SK-N-SH (cell line): ENCODE measurements around the gene ZNF101. TPM values are rescaled to one million over a fixed set of nuclear protein-coding genes. Genes with fewer than 3 reads are reported as not detected.
"Not testable (repeated sequence)": the region's sequence is repeated elsewhere in the genome, so short reads cannot be mapped to it uniquely, and the experiment has no call there.

Experiments used
- CTCF ChIA-PET: fragments of 300-600, 350-600 bp; formaldehyde crosslinking; extraction: SDS; loops from one replicate; lab custom pipeline; 2021; lab: Yijun Ruan, JAX
- POLR2A ChIA-PET: fragments of 350-600 bp; sonication (Branson Sonifier 250); formaldehyde crosslinking; extraction: SDS; loops from one replicate; lab custom pipeline; 2020; ENCODE audit warnings: antibody characterized with exemption, inconsistent platforms; lab: Yijun Ruan, JAX
- DNase-seq: peaks from one replicate; pipeline ENCODE4 v3.0.0; 2012
- H2AFZ ChIP-seq: fragments of 200-600 bp; sonication (generic); 2 replicates; pipeline ENCODE4 v1.8.1; 2016; ENCODE audit warnings: antibody characterized with exemption, mild to moderate bottlenecking, low read depth
- H3F3A ChIP-seq: fragments of 200-600 bp; sonication (generic); replicated peaks from 2 replicates; pipeline ENCODE3; 2016; ENCODE audit warnings: antibody characterized with exemption, mild to moderate bottlenecking; ENCODE audit not compliant: insufficient read depth
- H3K27ac ChIP-seq, 2 experiments: fragments of 200-500 bp in 1 of 2; fragments of 200-600 bp in 1 of 2; sonication (Bioruptor generic) in 1 of 2; sonication (generic), shearing (Covaris generic) in 1 of 2; 2 replicates each; pipeline versions ENCODE4 v1.5.1 to v1.6.1; 2014 to 2016; ENCODE audit warnings: low read depth in 2 of 2, inconsistent platforms in 1 of 2, low read length in 1 of 2, mild to moderate bottlenecking in 1 of 2, mixed read lengths in 1 of 2
- H3K27me3 ChIP-seq: fragments of 200-600 bp; sonication (generic), shearing (Covaris generic); 2 replicates; pipeline ENCODE4 v1.6.1; 2016; ENCODE audit warnings: mixed run types; ENCODE audit not compliant: insufficient read depth
- H3K36me3 ChIP-seq, 2 experiments: fragments of 200-500 bp in 1 of 2; fragments of 200-600 bp in 1 of 2; sonication (Bioruptor generic) in 1 of 2; sonication (generic) in 1 of 2; replicated peaks in 1 of 2; 2 replicates each; pipeline versions ENCODE3 to v1.5.1; 2014 to 2016; ENCODE audit warnings: low read length in 1 of 2, mild to moderate bottlenecking in 1 of 2; ENCODE audit not compliant: insufficient read depth in 2 of 2, control insufficient read depth in 1 of 2
- H3K4me1 ChIP-seq, 2 experiments: fragments of 200-500 bp in 1 of 2; fragments of 200-600 bp in 1 of 2; sonication (Bioruptor generic) in 1 of 2; sonication (generic), shearing (Covaris generic) in 1 of 2; 2 replicates each; pipeline versions ENCODE4 v1.5.1 to v1.6.1; 2014 to 2016; ENCODE audit warnings: low read depth in 1 of 2, low read length in 1 of 2, mixed run types in 1 of 2; ENCODE audit not compliant: insufficient read depth in 2 of 2, control insufficient read depth in 1 of 2
- H3K4me2 ChIP-seq: fragments of 200-600 bp; sonication (generic), shearing (Covaris generic); 2 replicates; pipeline ENCODE4 v1.6.1; 2017; ENCODE audit warnings: mixed run types
- H3K4me3 ChIP-seq, 2 experiments: fragments of 200-500 bp in 1 of 2; fragments of 200-600 bp in 1 of 2; sonication (Bioruptor generic) in 1 of 2; sonication (generic), shearing (Covaris generic) in 1 of 2; 2 replicates each; pipeline versions ENCODE4 v1.5.1 to v1.8.1; 2014 to 2016; ENCODE audit warnings: low read depth in 2 of 2, inconsistent platforms in 1 of 2, low read length in 1 of 2, mild to moderate bottlenecking in 1 of 2, mixed read lengths in 1 of 2, moderate library complexity in 1 of 2
- H3K79me2 ChIP-seq: fragments of 200-600 bp; sonication (generic); 2 replicates; pipeline ENCODE4 v1.8.1; 2017; ENCODE audit warnings: mild to moderate bottlenecking; ENCODE audit not compliant: insufficient read depth
- H3K9ac ChIP-seq: fragments of 200-600 bp; sonication (generic); 2 replicates; pipeline ENCODE4 v1.6.1; 2017; ENCODE audit warnings: mixed run types
- H3K9me2 ChIP-seq: fragments of 200-600 bp; sonication (generic); 2 replicates; pipeline ENCODE4 v1.6.1; 2017; ENCODE audit warnings: mixed run types
- H3K9me3 ChIP-seq: fragments of 200-600 bp; sonication (generic); 2 replicates; pipeline ENCODE4 v1.6.1; 2017; ENCODE audit warnings: mixed run types, mild to moderate bottlenecking, moderate library complexity
- H4K20me1 ChIP-seq: fragments of 200-600 bp; sonication (generic); 2 replicates; pipeline ENCODE4 v1.6.1; 2017; ENCODE audit warnings: mild to moderate bottlenecking, mixed run types; ENCODE audit not compliant: insufficient read depth
- CTCF ChIP-seq: fragments of 200-600 bp; sonication (generic); IDR thresholded peaks from 2 replicates; pipeline ENCODE4 v1.6.1; 2017; ENCODE audit warnings: antibody characterized with exemption, mild to moderate bottlenecking, moderate library complexity
- ELF1 ChIP-seq: IDR thresholded peaks from 2 replicates; pipeline ENCODE4 v1.4.0; 2012
- EZH2phosphoT487 ChIP-seq: fragments of 200-600 bp; sonication (generic); IDR thresholded peaks from 2 replicates; pipeline ENCODE4 v1.6.1; 2017; ENCODE audit warnings: low read depth, mixed run types, mild to moderate bottlenecking, antibody characterized with exemption, moderate library complexity, borderline replicate concordance
- FOXJ3 ChIP-seq: sonication (generic); formaldehyde crosslinking; IDR thresholded peaks from 2 replicates; pipeline ENCODE4 v1.5.1; 2020; ENCODE audit warnings: mild to moderate bottlenecking, missing genetic modification reagents
- FOXM1 ChIP-seq: IDR thresholded peaks from 2 replicates; pipeline ENCODE4 v1.4.0; 2012; ENCODE audit warnings: low read depth, mild to moderate bottlenecking
- MAX ChIP-seq: IDR thresholded peaks from 2 replicates; pipeline ENCODE4 v1.4.0; 2012; ENCODE audit warnings: low read depth
- MEF2A ChIP-seq: IDR thresholded peaks from 2 replicates; pipeline ENCODE4 v1.4.0; 2012; ENCODE audit warnings: low read depth, borderline replicate concordance
- MXI1 ChIP-seq: IDR thresholded peaks from 2 replicates; pipeline ENCODE4 v1.6.1; 2012; ENCODE audit warnings: mild to moderate bottlenecking, low read depth, low read length, improper control_type of control experiment
- POLR2AphosphoS5 ChIP-seq: IDR thresholded peaks from 2 replicates; pipeline ENCODE4 v1.6.1; 2012; ENCODE audit warnings: low read depth, low read length
- RAD21 ChIP-seq: IDR thresholded peaks from 2 replicates; pipeline ENCODE4 v1.6.1; 2012; ENCODE audit warnings: mild to moderate bottlenecking, low read length
- RCOR1 ChIP-seq: fragments of 150-350 bp; IDR thresholded peaks from 2 replicates; pipeline ENCODE4 v1.6.1; 2017; ENCODE audit warnings: antibody characterized with exemption, low read length
- RFX5 ChIP-seq: IDR thresholded peaks from 2 replicates; pipeline ENCODE4 v1.6.1; 2012; ENCODE audit warnings: mild to moderate bottlenecking, improper control_type of control experiment, low read length
- RXRA ChIP-seq: IDR thresholded peaks from 2 replicates; pipeline ENCODE4 v1.4.0; 2012; ENCODE audit warnings: low read depth, mild to moderate bottlenecking, borderline replicate concordance
- SMC3 ChIP-seq: IDR thresholded peaks from 2 replicates; pipeline ENCODE4 v1.6.1; 2012; ENCODE audit warnings: low read depth, low read length, improper control_type of control experiment
- TCF12 ChIP-seq: IDR thresholded peaks from 2 replicates; pipeline ENCODE4 v1.4.0; 2012
- TEAD4 ChIP-seq: IDR thresholded peaks from 2 replicates; pipeline ENCODE4 v1.4.0; 2012; ENCODE audit warnings: mild to moderate bottlenecking, borderline replicate concordance; ENCODE audit not compliant: insufficient read depth
- WGBS: methylation state at CpG from one replicate; pipeline ENCODE4 v1.1.6; 2017; ENCODE audit warnings: low lambda C conversion rate; 5-methylcytosine and 5-hydroxymethylcytosine counted together
- polyA plus RNA-seq, 3 experiments: library from polyadenylated mRNA; depleted of rRNA; stranded (reverse); fragments of >200 nt; gene quantifications; 2 replicates each; pipeline ENCODE4 v1.2.3, GENCODE V29; 2012
- TF ChIP-seq, protein P1 (sequence below): fragments of 150-350 bp; IDR thresholded peaks from 2 replicates; pipeline ENCODE4 v1.6.1; 2016; ENCODE audit warnings: mild to moderate bottlenecking, low read depth, low read length
- TF ChIP-seq, protein P2 (sequence below): IDR thresholded peaks from 2 replicates; pipeline ENCODE4 v1.4.0; 2012; ENCODE audit warnings: low read depth, borderline replicate concordance

The ZNF101 gene
- polyA plus RNA-seq, 1 of the 3 experiments (the other 2 are of a cell fraction): 2.4 TPM

DNA sequence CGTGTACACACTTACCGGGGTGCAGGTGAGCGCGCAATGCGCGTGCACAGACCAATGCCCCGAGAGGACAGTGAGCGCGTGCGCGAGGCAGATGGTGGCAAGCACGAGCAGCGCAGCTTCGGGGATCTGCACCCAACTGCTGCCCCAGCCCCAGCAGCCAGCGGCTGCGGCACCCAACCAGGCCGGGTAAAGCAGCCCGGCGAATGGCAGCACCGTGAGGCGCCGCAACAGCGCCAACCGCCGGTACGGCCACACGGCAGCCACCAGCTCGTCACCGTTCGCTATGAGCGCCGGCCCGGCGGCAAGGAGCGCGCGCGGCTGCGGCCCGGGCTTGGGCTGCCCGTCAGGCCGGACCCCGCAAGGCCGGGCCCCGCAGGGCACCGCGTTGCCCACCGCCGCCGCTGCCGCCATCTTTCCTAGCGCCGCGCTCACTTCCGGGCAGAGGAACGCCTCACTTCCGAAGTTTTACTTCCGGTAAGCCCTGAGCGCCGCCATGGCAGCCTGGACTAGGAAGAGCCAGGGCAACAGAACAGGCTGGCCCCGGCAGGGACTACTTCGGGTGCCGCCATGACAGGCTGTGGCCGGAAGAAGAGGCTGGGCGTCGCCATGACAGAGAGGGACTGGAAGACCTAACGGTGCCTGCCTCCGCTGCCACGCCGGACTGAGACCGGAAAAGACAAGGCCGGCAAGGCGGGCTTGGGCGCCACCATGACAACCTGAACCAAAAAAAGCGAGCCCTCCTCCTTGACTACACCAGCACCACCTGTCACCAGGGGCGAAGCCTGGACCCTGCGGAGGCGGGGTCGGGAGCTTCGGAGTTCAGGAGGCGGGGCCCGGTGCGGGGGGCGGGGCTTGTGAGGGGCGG lies 5.2 kb upstream of the ZNF101 start, which contains the start of gene ATP13A1 (continued):
- TF ChIP-seq RXRA (no peak), EZH2phosphoT487 (no peak), MXI1 (peak; percentile 89), MEF2A (no peak), RCOR1 (no peak), SMC3 (no peak), TEAD4 (no peak), POLR2AphosphoS5 (peak; percentile 81), FOXM1 (no peak), TCF12 (no peak), FOXJ3 (CRISPR knock-in tag) (no peak), RAD21 (no peak)
- TF ChIP-seq, protein P1, sequence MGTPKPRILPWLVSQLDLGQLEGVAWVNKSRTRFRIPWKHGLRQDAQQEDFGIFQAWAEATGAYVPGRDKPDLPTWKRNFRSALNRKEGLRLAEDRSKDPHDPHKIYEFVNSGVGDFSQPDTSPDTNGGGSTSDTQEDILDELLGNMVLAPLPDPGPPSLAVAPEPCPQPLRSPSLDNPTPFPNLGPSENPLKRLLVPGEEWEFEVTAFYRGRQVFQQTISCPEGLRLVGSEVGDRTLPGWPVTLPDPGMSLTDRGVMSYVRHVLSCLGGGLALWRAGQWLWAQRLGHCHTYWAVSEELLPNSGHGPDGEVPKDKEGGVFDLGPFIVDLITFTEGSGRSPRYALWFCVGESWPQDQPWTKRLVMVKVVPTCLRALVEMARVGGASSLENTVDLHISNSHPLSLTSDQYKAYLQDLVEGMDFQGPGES: no peak

GRCh38 chr19:19665420-19665948 lies 3.2 kb upstream of the ZNF101 start:
- H3K27ac ChIP-seq, H3K9ac ChIP-seq, H3K9me3 ChIP-seq, H3K27me3 ChIP-seq, H3K9me2 ChIP-seq, CTCF ChIA-PET, H3K4me2 ChIP-seq, H3K36me3 ChIP-seq, H3F3A ChIP-seq, POLR2A ChIA-PET, H3K4me3 ChIP-seq, H2AFZ ChIP-seq, DNase-seq: not testable (repeated sequence)
- H3K79me2 ChIP-seq: peaks cover 45% of the 10 kb centered on the region
- peaks cover 0 to 20% of the 10 kb centered on the region in 2 experiments; a peak in 2 of 4 replicates for H3K4me1 ChIP-seq
- peaks cover 20% of the 10 kb centered on the region for H4K20me1 ChIP-seq
- 98% methylated on average over 22 of the region's 22 CpGs for WGBS

DNA sequence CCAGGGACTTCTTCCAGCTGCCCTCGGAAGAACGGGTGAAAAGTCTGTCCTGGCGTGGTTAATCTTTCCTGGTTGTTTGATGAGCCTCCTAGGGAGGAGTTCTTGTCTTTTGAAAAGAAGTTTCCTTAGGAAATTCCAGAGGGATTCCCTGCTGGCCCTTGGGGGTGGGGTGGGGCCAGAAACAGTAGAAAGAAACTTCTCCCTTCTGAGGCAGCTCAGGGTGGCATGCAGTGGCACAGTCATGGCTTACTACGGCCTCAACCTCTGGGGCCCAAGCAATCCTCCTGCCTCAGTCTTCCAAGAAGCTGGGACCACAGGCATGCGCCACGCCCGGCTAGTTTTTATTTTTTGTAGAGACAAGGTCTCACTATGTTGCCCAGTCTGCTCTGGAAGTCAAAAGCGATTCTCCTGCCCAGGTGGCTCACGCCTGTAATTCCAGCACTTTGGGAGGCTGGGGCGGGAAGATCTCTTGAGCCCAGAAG lies 1.5 kb downstream of the ZNF101 start:
- Histone ChIP-seq H3K4me2 (peak overlapping the region; percentile 89), H3K79me2 (peaks cover 28% of the 10 kb centered on the region), H3K9ac (no peak overlapping the region), H3K27ac (no peak overlapping the region), H3K9me3 (no peaks in the 10 kb centered on the region), H3K4me1 (peaks cover 0 to 4% of the 10 kb centered on the region in 2 experiments; a peak in 1 of 4 replicates), H3K4me3 (no peak overlapping the region; a peak in 1 of 4 replicates), H3F3A (no peaks in the 10 kb centered on the region), H2AFZ (no peak overlapping the region), H3K9me2 (no peaks in the 10 kb centered on the region), H3K27me3 (no peaks in the 10 kb centered on the region), H3K36me3 (peaks cover 0 to 25% of the 10 kb centered on the region in 2 experiments), H4K20me1 (no peaks in the 10 kb centered on the region)
- 92% methylated on average over 10 of the region's 10 CpGs for WGBS
- POLR2A ChIA-PET: interaction anchor here (2.1 kb wide), 1 partner anchor 152 kb away, joined by 9 read pairs; the partner anchor contains the start of gene ZNF506
- no peak for DNase-seq
- CTCF ChIA-PET: no interaction called here
- TF ChIP-seq MEF2A (no peak), CTCF (no peak), SMC3 (no peak), ELF1 (no peak), RFX5 (no peak), POLR2AphosphoS5 (no peak), MAX (no peak), FOXJ3 (CRISPR knock-in tag) (no peak)
- TF ChIP-seq, protein P2, sequence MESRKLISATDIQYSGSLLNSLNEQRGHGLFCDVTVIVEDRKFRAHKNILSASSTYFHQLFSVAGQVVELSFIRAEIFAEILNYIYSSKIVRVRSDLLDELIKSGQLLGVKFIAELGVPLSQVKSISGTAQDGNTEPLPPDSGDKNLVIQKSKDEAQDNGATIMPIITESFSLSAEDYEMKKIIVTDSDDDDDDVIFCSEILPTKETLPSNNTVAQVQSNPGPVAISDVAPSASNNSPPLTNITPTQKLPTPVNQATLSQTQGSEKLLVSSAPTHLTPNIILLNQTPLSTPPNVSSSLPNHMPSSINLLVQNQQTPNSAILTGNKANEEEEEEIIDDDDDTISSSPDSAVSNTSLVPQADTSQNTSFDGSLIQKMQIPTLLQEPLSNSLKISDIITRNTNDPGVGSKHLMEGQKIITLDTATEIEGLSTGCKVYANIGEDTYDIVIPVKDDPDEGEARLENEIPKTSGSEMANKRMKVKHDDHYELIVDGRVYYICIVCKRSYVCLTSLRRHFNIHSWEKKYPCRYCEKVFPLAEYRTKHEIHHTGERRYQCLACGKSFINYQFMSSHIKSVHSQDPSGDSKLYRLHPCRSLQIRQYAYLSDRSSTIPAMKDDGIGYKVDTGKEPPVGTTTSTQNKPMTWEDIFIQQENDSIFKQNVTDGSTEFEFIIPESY: no peak
- TF ChIP-seq, protein P1: no peak
